HepG2 (cell line): ENCODE results near the gene CCDC83. TPM values are rescaled to one million over a fixed set of nuclear protein-coding genes. Genes with fewer than 3 reads are reported as not detected.

Experiments used
- RORA ChIP-seq: sonication (generic); formaldehyde crosslinking; IDR thresholded peaks from 2 replicates; pipeline ENCODE4 v1.5.0; 2020; ENCODE audit warnings: mild to moderate bottlenecking, missing genetic modification reagents, moderate library complexity
- TOE1 ChIP-seq: sonication (generic); formaldehyde crosslinking; IDR thresholded peaks from 2 replicates; pipeline ENCODE4 v1.4.0; 2020; ENCODE audit warnings: mild to moderate bottlenecking, missing genetic modification reagents
- ZFP62 ChIP-seq: sonication (generic); formaldehyde crosslinking; IDR thresholded peaks from 2 replicates; pipeline ENCODE4 v1.4.0; 2020; ENCODE audit warnings: missing genetic modification reagents
- ZSCAN21 ChIP-seq: sonication (generic); formaldehyde crosslinking; IDR thresholded peaks from 2 replicates; pipeline ENCODE4 v1.8.0; 2022; ENCODE audit warnings: mild to moderate bottlenecking, missing genetic modification reagents, moderate library complexity, borderline replicate concordance
- polyA plus RNA-seq, 8 experiments: library from polyadenylated mRNA; depleted of rRNA in 3 of 8; stranded (reverse) in 7 of 8; unstranded in 1 of 8; fragments of >200 nt; fragmentation: Illumina TruSeq in 4 of 8; extraction: Trizol in 4 of 8; gene quantifications; 2 replicates each; pipeline versions ENCODE4 v1.2.1 to v1.2.3, GENCODE V29; 2011 to 2016; ENCODE audit warnings: low read depth in 4 of 8, missing spikeins in 1 of 8, mixed read lengths in 1 of 8; ENCODE audit not compliant: insufficient read depth in 1 of 8
- total RNA-seq, 5 experiments: library from RNA; depleted of rRNA; stranded (reverse); fragments of >200 nt; fragmentation: Illumina TruSeq; extraction: Trizol; gene quantifications; 2 replicates each; pipeline ENCODE4 v1.2.3, GENCODE V29; 2016; ENCODE audit warnings: low read depth in 1 of 5
- TF ChIP-seq, protein P1 (sequence below), 2 experiments: sonication (generic) in 1 of 2; formaldehyde crosslinking in 1 of 2; IDR thresholded peaks; 2 replicates each; pipeline versions ENCODE4 v1.6.1 to v1.9.0; 2014 to 2022; ENCODE audit warnings: antibody characterized with exemption in 1 of 2, borderline replicate concordance in 1 of 2, inconsistent platforms in 1 of 2, low read depth in 1 of 2, missing genetic modification reagents in 1 of 2
- TF ChIP-seq, protein P2 (sequence below): sonication (generic); formaldehyde crosslinking; IDR thresholded peaks from 2 replicates; pipeline ENCODE4 v1.5.0; 2020; ENCODE audit warnings: missing genetic modification reagents
- TF ChIP-seq, protein P3 (sequence below): IDR thresholded peaks from 2 replicates; pipeline ENCODE4 v1.6.1; 2016; ENCODE audit warnings: low read depth, control low read depth
- TF ChIP-seq, protein P4 (sequence below): sonication (generic); formaldehyde crosslinking; IDR thresholded peaks from 2 replicates; pipeline ENCODE4 v1.4.0; 2020; ENCODE audit warnings: missing genetic modification reagents, borderline replicate concordance

The CCDC83 gene
- total and polyA plus RNA-seq, 2 of the 13 experiments (the other 11 are each of a cell fraction or from before 2014, with no cell fraction given): not detected

DNA sequence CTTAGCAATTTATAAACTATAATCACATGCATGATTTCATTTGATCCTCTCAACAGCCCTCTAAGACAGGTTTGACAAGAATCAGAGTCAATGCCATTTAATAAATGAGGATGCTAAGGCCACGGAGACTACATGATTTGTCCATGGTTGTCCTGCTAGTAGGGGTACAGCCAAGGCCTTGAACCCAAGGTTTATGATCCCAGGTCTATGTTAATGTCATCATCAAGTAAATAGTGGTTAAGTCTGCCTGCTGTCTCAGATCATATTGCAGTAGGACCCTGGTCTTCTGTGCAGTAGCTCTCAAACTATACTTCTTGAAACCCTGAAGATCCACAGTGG is 26.6 kb upstream of the CCDC83 start (continued):
- TF ChIP-seq, protein P1, sequence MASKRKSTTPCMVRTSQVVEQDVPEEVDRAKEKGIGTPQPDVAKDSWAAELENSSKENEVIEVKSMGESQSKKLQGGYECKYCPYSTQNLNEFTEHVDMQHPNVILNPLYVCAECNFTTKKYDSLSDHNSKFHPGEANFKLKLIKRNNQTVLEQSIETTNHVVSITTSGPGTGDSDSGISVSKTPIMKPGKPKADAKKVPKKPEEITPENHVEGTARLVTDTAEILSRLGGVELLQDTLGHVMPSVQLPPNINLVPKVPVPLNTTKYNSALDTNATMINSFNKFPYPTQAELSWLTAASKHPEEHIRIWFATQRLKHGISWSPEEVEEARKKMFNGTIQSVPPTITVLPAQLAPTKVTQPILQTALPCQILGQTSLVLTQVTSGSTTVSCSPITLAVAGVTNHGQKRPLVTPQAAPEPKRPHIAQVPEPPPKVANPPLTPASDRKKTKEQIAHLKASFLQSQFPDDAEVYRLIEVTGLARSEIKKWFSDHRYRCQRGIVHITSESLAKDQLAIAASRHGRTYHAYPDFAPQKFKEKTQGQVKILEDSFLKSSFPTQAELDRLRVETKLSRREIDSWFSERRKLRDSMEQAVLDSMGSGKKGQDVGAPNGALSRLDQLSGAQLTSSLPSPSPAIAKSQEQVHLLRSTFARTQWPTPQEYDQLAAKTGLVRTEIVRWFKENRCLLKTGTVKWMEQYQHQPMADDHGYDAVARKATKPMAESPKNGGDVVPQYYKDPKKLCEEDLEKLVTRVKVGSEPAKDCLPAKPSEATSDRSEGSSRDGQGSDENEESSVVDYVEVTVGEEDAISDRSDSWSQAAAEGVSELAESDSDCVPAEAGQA (IDR thresholded peaks at IDR 0.05; ENCODE audit: low read depth): no peak
- TF ChIP-seq, protein P1 (CRISPR knock-in tag; IDR thresholded peaks at IDR 0.05; ENCODE audit: borderline replicate concordance): no peak
- TF ChIP-seq, protein P2, sequence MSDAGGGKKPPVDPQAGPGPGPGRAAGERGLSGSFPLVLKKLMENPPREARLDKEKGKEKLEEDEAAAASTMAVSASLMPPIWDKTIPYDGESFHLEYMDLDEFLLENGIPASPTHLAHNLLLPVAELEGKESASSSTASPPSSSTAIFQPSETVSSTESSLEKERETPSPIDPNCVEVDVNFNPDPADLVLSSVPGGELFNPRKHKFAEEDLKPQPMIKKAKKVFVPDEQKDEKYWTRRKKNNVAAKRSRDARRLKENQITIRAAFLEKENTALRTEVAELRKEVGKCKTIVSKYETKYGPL (CRISPR knock-in tag): no peak
- no peak for TF ChIP-seq ZSCAN21 (CRISPR knock-in tag)
- TF ChIP-seq, protein P3, sequence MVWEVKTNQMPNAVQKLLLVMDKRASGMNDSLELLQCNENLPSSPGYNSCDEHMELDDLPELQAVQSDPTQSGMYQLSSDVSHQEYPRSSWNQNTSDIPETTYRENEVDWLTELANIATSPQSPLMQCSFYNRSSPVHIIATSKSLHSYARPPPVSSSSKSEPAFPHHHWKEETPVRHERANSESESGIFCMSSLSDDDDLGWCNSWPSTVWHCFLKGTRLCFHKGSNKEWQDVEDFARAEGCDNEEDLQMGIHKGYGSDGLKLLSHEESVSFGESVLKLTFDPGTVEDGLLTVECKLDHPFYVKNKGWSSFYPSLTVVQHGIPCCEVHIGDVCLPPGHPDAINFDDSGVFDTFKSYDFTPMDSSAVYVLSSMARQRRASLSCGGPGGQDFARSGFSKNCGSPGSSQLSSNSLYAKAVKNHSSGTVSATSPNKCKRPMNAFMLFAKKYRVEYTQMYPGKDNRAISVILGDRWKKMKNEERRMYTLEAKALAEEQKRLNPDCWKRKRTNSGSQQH: no peak
- TF ChIP-seq, protein P4, sequence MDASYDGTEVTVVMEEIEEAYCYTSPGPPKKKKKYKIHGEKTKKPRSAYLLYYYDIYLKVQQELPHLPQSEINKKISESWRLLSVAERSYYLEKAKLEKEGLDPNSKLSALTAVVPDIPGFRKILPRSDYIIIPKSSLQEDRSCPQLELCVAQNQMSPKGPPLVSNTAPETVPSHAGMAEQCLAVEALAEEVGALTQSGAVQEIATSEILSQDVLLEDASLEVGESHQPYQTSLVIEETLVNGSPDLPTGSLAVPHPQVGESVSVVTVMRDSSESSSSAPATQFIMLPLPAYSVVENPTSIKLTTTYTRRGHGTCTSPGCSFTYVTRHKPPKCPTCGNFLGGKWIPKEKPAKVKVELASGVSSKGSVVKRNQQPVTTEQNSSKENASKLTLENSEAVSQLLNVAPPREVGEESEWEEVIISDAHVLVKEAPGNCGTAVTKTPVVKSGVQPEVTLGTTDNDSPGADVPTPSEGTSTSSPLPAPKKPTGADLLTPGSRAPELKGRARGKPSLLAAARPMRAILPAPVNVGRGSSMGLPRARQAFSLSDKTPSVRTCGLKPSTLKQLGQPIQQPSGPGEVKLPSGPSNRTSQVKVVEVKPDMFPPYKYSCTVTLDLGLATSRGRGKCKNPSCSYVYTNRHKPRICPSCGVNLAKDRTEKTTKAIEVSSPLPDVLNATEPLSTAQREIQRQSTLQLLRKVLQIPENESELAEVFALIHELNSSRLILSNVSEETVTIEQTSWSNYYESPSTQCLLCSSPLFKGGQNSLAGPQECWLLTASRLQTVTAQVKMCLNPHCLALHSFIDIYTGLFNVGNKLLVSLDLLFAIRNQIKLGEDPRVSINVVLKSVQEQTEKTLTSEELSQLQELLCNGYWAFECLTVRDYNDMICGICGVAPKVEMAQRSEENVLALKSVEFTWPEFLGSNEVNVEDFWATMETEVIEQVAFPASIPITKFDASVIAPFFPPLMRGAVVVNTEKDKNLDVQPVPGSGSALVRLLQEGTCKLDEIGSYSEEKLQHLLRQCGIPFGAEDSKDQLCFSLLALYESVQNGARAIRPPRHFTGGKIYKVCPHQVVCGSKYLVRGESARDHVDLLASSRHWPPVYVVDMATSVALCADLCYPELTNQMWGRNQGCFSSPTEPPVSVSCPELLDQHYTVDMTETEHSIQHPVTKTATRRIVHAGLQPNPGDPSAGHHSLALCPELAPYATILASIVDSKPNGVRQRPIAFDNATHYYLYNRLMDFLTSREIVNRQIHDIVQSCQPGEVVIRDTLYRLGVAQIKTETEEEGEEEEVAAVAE (CRISPR knock-in tag): no peak
- no peak for TF ChIP-seq TOE1 (CRISPR knock-in tag)
- no peak for TF ChIP-seq ZFP62 (CRISPR knock-in tag)
- no peak for TF ChIP-seq RORA (CRISPR knock-in tag)
- TF ChIP-seq, all 625 proteins: peak for 0
